ENCODE results near the gene ZRANB1.

DNA sequence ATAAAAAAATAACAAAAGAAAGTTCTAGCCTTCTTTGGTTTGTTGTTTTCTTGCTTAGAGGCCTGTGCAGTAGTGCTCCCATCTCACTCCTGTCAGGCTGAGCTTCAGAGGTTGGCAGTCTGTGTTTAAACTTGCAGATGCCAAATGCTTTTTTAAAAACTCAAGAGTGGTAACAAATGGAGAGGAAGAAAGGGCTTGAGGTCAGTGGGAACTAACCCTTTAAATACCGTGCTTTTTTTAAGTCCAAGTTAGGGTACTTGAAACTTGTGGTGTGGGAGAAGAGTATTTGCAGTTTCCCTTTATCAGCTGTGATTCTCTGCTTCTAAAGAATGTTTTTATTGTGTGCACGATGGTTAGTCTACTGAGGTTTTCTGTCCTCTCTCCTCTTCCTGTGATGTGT is 29.4 kb downstream of the ZRANB1 start:
- TF ChIP-seq, protein P1, sequence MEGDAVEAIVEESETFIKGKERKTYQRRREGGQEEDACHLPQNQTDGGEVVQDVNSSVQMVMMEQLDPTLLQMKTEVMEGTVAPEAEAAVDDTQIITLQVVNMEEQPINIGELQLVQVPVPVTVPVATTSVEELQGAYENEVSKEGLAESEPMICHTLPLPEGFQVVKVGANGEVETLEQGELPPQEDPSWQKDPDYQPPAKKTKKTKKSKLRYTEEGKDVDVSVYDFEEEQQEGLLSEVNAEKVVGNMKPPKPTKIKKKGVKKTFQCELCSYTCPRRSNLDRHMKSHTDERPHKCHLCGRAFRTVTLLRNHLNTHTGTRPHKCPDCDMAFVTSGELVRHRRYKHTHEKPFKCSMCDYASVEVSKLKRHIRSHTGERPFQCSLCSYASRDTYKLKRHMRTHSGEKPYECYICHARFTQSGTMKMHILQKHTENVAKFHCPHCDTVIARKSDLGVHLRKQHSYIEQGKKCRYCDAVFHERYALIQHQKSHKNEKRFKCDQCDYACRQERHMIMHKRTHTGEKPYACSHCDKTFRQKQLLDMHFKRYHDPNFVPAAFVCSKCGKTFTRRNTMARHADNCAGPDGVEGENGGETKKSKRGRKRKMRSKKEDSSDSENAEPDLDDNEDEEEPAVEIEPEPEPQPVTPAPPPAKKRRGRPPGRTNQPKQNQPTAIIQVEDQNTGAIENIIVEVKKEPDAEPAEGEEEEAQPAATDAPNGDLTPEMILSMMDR (IDR thresholded peaks at IDR 0.05; ENCODE audit: insufficient read depth, low read length, poor library complexity, severe bottlenecking) = no peak
- TF ChIP-seq EZH2phosphoT487 (conservative IDR thresholded peaks at IDR 0.05; ENCODE audit: low read length) = no peak

All from SU-DHL-6 (cell line).